ENCODE data around the gene NOL6.
"Not testable (repeated sequence)": the region's sequence is repeated elsewhere in the genome, so short reads cannot be mapped to it uniquely, and the experiment has no call there.

The NOL6 gene

GRCh38 chr9:33431420-33431819 is 42.3 kb downstream of the NOL6 start:
- FAIRE-seq: no peak

GRCh38 chr9:33430942-33431341 is 42.8 kb downstream of the NOL6 start:
- no peak for FAIRE-seq

- no peak for FAIRE-seq
Observed at GRCh38 chr9:33429256-33429985, 44.3 kb downstream of the NOL6 start.

- FAIRE-seq: no peak
Observed at GRCh38 chr9:33426843-33427293, 46.9 kb downstream of the NOL6 start.

- FAIRE-seq: no peak
Observed at GRCh38 chr9:33425128-33425533, 48.6 kb downstream of the NOL6 start.

- FAIRE-seq: not testable (repeated sequence)
Observed at GRCh38 chr9:33424492-33424891, 49.2 kb downstream of the NOL6 start.

- not testable (repeated sequence) for FAIRE-seq
Observed at GRCh38 chr9:33424043-33424442, 49.7 kb downstream of the NOL6 start.

GRCh38 chr9:33419708-33420303 is 53.9 kb downstream of the NOL6 start:
- FAIRE-seq: no peak

GRCh38 chr9:33418090-33418489 is 55.6 kb downstream of the NOL6 start:
- no peak for FAIRE-seq

GRCh38 chr9:33416996-33417395 is 56.7 kb downstream of the NOL6 start:
- no peak for FAIRE-seq

GRCh38 chr9:33415501-33416038 is 58.2 kb downstream of the NOL6 start:
- no peak for FAIRE-seq

GRCh38 chr9:33414889-33415500 is 58.7 kb downstream of the NOL6 start:
- no peak for FAIRE-seq

- FAIRE-seq: no peak
Observed at GRCh38 chr9:33414268-33414667, 59.5 kb downstream of the NOL6 start.

Data from G401.6 (cell line).